Esophagus squamous epithelium (tissue), 5 donors: ENCODE measurements around the gene TNFSF10. TPM values are rescaled to one million over a fixed set of nuclear protein-coding genes. Genes with fewer than 3 reads are reported as not detected.

Source experiments
- DNase-seq: peaks from one replicate; lab custom pipeline; 2025; lab: John Stamatoyannopoulos, UW
- H3K27ac ChIP-seq, 4 donors: fragments of 200-600 bp; sonication (generic); one replicate each; pipeline ENCODE4 v1.5.1; 2016 to 2019; ENCODE audit warnings: mild to moderate bottlenecking in 1 of 4
- H3K27me3 ChIP-seq, 4 donors: fragments of 200-600 bp; sonication (generic); 1 replicate in 3 of 4; 2 replicates in 1 of 4; pipeline versions ENCODE4 v1.5.1 to v1.6.0; 2017 to 2021; ENCODE audit warnings: antibody characterized with exemption in 1 of 4
- H3K36me3 ChIP-seq, 3 donors: fragments of 200-600 bp; sonication (generic); one replicate each; pipeline ENCODE4 v1.5.1; 2016 to 2019
- H3K4me1 ChIP-seq, 3 donors: fragments of 200-600 bp; sonication (generic); one replicate each; pipeline ENCODE4 v1.5.1; 2017 to 2019
- H3K4me3 ChIP-seq, 4 donors: fragments of 200-600 bp; sonication (generic); 1 replicate in 3 of 4; 2 replicates in 1 of 4; pipeline ENCODE4 v1.5.1; 2016 to 2019; ENCODE audit warnings: mild to moderate bottlenecking in 2 of 4, moderate library complexity in 1 of 4
- H3K9me3 ChIP-seq, 3 donors: fragments of 200-600 bp; sonication (generic); one replicate each; pipeline ENCODE4 v1.5.1; 2016 to 2019
- POLR2A ChIP-seq, 4 donors: fragments of 450-650 bp; IDR thresholded peaks; one replicate each; pipeline ENCODE4 v1.6.1; 2017; ENCODE audit warnings: antibody characterized with exemption in 4 of 4, mild to moderate bottlenecking in 4 of 4, moderate library complexity in 3 of 4
- WGBS, 2 donors: methylation state at CpG; one replicate each; pipeline ENCODE4 v1.1.5; 2018; 5-methylcytosine and 5-hydroxymethylcytosine counted together
- intact Hi-C: fragments of 100-400 bp; cut with DNase I; formaldehyde crosslinking; loops from one replicate; pipeline ENCODE4 v1.15.0; 2022
- total RNA-seq, 4 donors: library from RNA; depleted of rRNA; stranded (reverse); fragments of >200 nt; gene quantifications; one replicate each; pipeline ENCODE4 v1.1.0, GENCODE V29; 2016
- TF ChIP-seq, protein P1 (sequence below), 6 experiments: fragments of 450-650 bp in 4 of 6; fragments of 200-600 bp in 2 of 6; sonication (generic) in 2 of 6; IDR thresholded peaks; one replicate each; pipeline ENCODE4 v1.5.1; 2016 to 2019; ENCODE audit warnings: antibody characterized with exemption in 6 of 6, mild to moderate bottlenecking in 4 of 6, moderate library complexity in 4 of 6
- donor health status: DM: yes; HTN: yes; CAD: no.

Gene TNFSF10
- total RNA-seq, 4 donors from 2014 or later: 61.7 to 128 (median 83.8) TPM

DNA sequence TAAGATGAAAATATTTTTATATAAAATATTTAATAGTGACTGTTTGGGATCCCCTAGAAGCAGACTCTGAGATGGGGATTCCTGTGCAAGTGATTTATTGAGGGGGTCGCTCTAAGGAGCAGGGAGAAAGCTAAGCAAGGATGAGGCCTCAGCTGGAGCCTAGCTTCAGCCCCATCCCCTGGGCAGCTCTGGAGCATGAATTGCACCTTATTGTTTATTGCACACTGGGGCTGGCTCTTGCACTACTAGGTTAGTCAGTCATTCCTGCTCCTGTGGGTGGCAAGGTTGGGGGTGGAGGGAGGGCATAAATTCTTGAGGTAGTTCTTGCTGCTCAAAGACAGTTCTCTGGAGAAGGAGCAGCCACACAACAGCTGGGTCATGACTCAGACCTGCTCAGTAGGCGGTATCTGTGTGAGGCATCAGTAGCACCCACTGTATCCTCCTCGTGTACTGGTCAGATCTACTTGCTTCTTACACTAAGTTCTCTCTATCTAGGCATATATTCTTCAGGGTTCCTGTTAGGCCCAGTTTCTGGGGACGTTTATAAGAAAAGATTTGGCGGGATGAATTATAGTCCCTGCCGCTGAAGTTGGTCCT lies 27.2 kb upstream of the TNFSF10 start:
- H3K4me3 ChIP-seq: no peak overlapping the region
- peaks cover 11 to 37% (median 13%) of the 10 kb centered on the region in 3 donors for H3K4me1 ChIP-seq
- H3K36me3 ChIP-seq: no peaks in the 10 kb centered on the region
- 59 to 68% methylated on average over 6 of the region's 6 CpGs for WGBS, 2 donors
- no peak overlapping the region for H3K27ac ChIP-seq
- no peaks in the 10 kb centered on the region for H3K9me3 ChIP-seq
- no peak for DNase-seq
- TF ChIP-seq, protein P1, sequence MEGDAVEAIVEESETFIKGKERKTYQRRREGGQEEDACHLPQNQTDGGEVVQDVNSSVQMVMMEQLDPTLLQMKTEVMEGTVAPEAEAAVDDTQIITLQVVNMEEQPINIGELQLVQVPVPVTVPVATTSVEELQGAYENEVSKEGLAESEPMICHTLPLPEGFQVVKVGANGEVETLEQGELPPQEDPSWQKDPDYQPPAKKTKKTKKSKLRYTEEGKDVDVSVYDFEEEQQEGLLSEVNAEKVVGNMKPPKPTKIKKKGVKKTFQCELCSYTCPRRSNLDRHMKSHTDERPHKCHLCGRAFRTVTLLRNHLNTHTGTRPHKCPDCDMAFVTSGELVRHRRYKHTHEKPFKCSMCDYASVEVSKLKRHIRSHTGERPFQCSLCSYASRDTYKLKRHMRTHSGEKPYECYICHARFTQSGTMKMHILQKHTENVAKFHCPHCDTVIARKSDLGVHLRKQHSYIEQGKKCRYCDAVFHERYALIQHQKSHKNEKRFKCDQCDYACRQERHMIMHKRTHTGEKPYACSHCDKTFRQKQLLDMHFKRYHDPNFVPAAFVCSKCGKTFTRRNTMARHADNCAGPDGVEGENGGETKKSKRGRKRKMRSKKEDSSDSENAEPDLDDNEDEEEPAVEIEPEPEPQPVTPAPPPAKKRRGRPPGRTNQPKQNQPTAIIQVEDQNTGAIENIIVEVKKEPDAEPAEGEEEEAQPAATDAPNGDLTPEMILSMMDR (IDR thresholded peaks at IDR 0.05): no peak
- no peak for TF ChIP-seq POLR2A (IDR thresholded peaks at IDR 0.05)
- intact Hi-C loops: no loop called here
- H3K27me3 ChIP-seq: no peaks in the 10 kb centered on the region

DNA sequence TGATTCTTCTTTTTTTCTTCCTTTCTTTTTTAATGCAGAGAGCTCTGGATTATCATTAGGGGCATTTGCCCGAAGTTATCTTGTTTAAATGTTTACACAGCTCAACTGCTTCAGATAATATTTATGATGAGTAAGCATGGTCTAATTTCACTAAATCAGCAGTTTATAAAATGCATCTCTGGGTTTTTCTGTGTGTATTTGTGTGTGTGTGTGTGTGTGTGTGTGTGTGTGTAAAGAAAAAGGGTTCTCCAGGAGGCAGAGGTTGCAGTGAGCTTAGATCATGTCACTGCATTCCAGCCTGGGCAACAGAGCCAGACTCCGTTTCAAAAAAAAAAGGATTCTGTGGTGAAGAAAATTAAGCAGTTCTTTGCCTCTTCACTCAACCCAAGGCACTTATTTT lies 25.9 kb upstream of the TNFSF10 start:
- DNase-seq: no peak
- Histone ChIP-seq H3K9me3 (no peaks in the 10 kb centered on the region), H3K4me3 (no peak overlapping the region), H3K4me1 (peaks cover 11 to 37% (median 13%) of the 10 kb centered on the region in 3 donors), H3K27ac (peak overlapping the region in 1 of 4 donors; percentile 77), H3K27me3 (no peaks in the 10 kb centered on the region), H3K36me3 (no peaks in the 10 kb centered on the region)
- 52 to 58% methylated on average over 2 of the region's 2 CpGs for WGBS, 2 donors
- no peak for TF ChIP-seq POLR2A (IDR thresholded peaks at IDR 0.05)
- TF ChIP-seq, protein P1 (IDR thresholded peaks at IDR 0.05): no peak
- intact Hi-C loops: no loop called here

DNA sequence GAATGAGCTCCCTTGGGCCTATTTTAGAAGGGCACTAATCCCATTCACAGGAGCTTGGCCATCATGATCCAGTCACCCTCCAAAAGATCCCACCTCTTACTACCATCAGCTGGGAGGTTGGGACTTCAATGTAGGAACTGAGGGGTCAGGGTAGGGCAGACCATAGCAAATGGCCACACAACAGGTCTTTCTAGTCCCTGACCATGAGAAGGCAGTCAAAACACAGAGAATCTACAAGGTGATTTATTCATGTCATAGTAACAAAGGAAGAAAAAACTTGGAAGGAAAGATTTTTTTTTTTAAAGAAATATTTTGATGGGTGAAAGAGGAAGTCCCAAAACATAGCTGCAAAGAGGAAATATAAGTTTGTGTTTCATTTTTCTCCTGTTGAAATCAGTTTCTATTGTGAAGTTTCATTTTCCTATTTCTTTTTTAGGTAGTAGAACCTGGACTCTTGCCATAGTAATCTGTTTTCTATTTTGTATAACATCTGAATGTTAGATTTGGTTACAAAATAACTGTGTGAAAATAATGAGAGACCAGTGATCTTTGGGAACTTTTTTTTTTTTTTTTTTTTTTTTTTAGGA lies 23.5 kb upstream of the TNFSF10 start:
- intact Hi-C loops: no loop called here
- no peak for DNase-seq
- TF ChIP-seq, protein P1 (IDR thresholded peaks at IDR 0.05): no peak
- no peak for TF ChIP-seq POLR2A (IDR thresholded peaks at IDR 0.05)
- Histone ChIP-seq H3K4me1 (peaks cover 12 to 50% (median 15%) of the 10 kb centered on the region in 3 donors), H3K36me3 (no peaks in the 10 kb centered on the region), H3K27ac (peak overlapping the region; percentile 32 to 83 (median 78)), H3K4me3 (no peak overlapping the region), H3K9me3 (no peaks in the 10 kb centered on the region), H3K27me3 (no peaks in the 10 kb centered on the region)

- no peak for TF ChIP-seq POLR2A (IDR thresholded peaks at IDR 0.05)
- TF ChIP-seq, protein P1 (IDR thresholded peaks at IDR 0.05): no peak
- peak overlapping the region; percentile 32 to 83 (median 78) for H3K27ac ChIP-seq
- no peaks in the 10 kb centered on the region for H3K9me3 ChIP-seq
- no peak overlapping the region for H3K4me3 ChIP-seq
- H3K36me3 ChIP-seq: no peaks in the 10 kb centered on the region
- no peak for DNase-seq
- intact Hi-C loops: no loop called here
- H3K4me1 ChIP-seq: peaks cover 17 to 56% (median 20%) of the 10 kb centered on the region in 3 donors
- WGBS, 2 donors: 36 to 61% methylated on average over 3 of the region's 3 CpGs
- no peaks in the 10 kb centered on the region for H3K27me3 ChIP-seq
These were observed 22.9 kb upstream of the TNFSF10 start for GRCh38 chr3:172546105-172546504.

DNA sequence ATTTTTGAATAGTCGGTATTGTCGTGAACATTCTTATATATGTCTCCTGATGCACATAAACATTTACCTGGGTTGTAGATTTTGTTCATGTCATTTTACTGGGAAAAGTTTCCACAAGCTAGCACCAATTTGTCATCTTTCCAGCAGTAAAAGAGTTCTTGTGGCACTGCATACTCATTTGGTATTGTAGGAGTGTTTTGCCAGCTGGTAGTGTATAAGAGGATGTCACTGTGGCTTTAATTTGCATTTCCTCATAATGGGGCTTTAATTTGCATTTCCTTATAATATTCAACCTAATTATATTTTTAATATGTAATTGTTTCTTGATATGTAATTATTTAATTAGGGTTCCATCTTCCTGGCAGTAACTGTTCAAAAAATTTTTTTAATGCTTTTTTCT lies 21.2 kb upstream of the TNFSF10 start:
- H3K9me3 ChIP-seq: no peaks in the 10 kb centered on the region
- 91 to 98% methylated on average over 2 of the region's 2 CpGs for WGBS, 2 donors
- intact Hi-C loops: no loop called here
- TF ChIP-seq, protein P1 (IDR thresholded peaks at IDR 0.05): no peak
- TF ChIP-seq POLR2A (IDR thresholded peaks at IDR 0.05): no peak
- no peaks in the 10 kb centered on the region for H3K36me3 ChIP-seq
- H3K4me1 ChIP-seq: peaks cover 17 to 59% (median 20%) of the 10 kb centered on the region in 3 donors
- no peak overlapping the region for H3K27ac ChIP-seq
- H3K4me3 ChIP-seq: no peak overlapping the region
- H3K27me3 ChIP-seq: no peaks in the 10 kb centered on the region
- DNase-seq: no peak
